ENCODE results near the gene DNAH14. TPM values are rescaled to one million over a fixed set of nuclear protein-coding genes. Genes with fewer than 3 reads are reported as not detected.
"Not testable (repeated sequence)": the region's sequence is repeated elsewhere in the genome, so short reads cannot be mapped to it uniquely, and the experiment has no call there.

Gene DNAH14
- total RNA-seq, 2 donors from 2014 or later, result 5.8 to 7.7 TPM

GRCh38 chr1:225318706-225319575, 389.5 kb downstream of the DNAH14 start:
- no peaks in the 10 kb centered on the region for H3K9me3 ChIP-seq
- no peaks in the 10 kb centered on the region for H3K27me3 ChIP-seq
- H3K36me3 ChIP-seq, result no peaks in the 10 kb centered on the region
- H3K27ac ChIP-seq, result no peak overlapping the region
- H3K4me1 ChIP-seq, result no peaks in the 10 kb centered on the region
- no peak overlapping the region for H3K4me3 ChIP-seq
- no peak for DNase-seq (ENCODE audit: low spot score)
- TF ChIP-seq, protein P1, sequence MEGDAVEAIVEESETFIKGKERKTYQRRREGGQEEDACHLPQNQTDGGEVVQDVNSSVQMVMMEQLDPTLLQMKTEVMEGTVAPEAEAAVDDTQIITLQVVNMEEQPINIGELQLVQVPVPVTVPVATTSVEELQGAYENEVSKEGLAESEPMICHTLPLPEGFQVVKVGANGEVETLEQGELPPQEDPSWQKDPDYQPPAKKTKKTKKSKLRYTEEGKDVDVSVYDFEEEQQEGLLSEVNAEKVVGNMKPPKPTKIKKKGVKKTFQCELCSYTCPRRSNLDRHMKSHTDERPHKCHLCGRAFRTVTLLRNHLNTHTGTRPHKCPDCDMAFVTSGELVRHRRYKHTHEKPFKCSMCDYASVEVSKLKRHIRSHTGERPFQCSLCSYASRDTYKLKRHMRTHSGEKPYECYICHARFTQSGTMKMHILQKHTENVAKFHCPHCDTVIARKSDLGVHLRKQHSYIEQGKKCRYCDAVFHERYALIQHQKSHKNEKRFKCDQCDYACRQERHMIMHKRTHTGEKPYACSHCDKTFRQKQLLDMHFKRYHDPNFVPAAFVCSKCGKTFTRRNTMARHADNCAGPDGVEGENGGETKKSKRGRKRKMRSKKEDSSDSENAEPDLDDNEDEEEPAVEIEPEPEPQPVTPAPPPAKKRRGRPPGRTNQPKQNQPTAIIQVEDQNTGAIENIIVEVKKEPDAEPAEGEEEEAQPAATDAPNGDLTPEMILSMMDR (IDR thresholded peaks at IDR 0.05), result peak; percentile 40 to 75

DNA sequence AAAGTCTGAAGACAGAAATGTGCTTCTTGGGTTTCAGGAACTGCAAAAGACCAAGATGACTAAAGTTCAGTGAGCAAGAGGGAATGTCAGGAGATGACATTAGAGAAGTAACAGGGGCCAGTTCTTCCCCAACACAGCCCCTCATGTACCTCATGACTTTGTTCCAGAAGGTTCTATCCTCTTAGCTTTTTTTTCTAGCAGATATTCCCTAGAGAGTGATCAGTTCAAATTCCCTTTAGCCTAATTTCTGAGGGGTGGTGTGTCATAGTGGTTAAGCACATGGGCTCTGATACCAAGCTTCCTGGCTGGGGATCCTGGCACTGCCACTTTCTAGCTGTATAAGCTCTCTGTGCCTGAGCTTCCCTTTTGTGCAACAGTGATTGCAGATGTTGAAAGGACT, 390.4 kb downstream of the DNAH14 start:
- TF ChIP-seq, protein P1 (IDR thresholded peaks at IDR 0.05), result no peak

DNA sequence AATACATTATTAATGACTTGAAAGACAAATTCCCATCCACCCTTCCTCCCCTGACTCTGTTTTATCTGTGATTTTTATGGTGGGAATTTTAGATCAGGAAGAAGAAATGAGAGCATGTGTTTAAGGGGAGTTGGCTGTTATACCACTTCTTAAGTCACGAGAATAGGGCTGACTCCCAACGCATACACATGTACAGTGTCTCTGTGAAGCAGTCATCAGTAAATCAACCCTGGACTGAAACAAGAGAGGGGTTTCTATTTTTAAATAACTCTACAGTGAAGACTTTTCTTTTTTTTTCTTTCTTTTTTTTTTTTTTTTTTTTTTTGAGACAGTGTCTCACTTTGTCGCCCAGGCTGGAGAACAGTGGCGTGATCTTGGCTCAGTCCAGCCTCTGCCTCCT, 392.3 kb downstream of the DNAH14 start:
- no peaks in the 10 kb centered on the region for H3K9me3 ChIP-seq
- H3K27ac ChIP-seq, result no peak overlapping the region
- no peaks in the 10 kb centered on the region for H3K4me1 ChIP-seq
- DNase-seq (ENCODE audit: low spot score), result no peak
- TF ChIP-seq, protein P1 (IDR thresholded peaks at IDR 0.05), result no peak
- H3K36me3 ChIP-seq, result no peaks in the 10 kb centered on the region
- no peak overlapping the region for H3K4me3 ChIP-seq
- H3K27me3 ChIP-seq, result no peaks in the 10 kb centered on the region

More for the DNA sequence above, 390.4 kb downstream of the DNAH14 start:
- DNase-seq (ENCODE audit: low spot score), result no peak
- H3K9me3 ChIP-seq, result no peaks in the 10 kb centered on the region
- no peaks in the 10 kb centered on the region for H3K27me3 ChIP-seq
- no peaks in the 10 kb centered on the region for H3K36me3 ChIP-seq
- H3K27ac ChIP-seq, result no peak overlapping the region
- no peak overlapping the region for H3K4me3 ChIP-seq
- no peaks in the 10 kb centered on the region for H3K4me1 ChIP-seq

DNA sequence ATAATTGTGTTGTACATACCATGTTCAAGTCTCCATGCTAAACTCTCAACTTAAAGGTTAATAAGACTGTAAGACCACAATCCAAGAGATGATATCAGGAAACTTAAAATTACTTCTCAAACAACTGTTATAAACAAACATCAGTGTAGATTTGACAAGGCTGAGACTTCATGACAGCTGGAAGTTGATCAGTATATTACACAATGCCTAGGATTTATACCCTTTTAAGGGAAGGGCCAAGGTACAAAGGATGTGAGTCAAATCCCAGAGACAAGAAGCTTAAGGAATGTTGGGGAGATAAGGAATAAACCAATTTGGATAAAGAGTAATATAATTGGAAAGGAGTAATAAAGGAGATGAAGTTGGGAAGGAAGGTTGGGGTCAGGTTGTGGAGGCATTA, 399.6 kb downstream of the DNAH14 start:
- Histone ChIP-seq H3K4me1 (no peaks in the 10 kb centered on the region), H3K27me3 (no peaks in the 10 kb centered on the region), H3K36me3 (no peaks in the 10 kb centered on the region), H3K27ac (no peak overlapping the region), H3K4me3 (no peak overlapping the region), H3K9me3 (no peaks in the 10 kb centered on the region)
- no peak for DNase-seq (ENCODE audit: low spot score)
- TF ChIP-seq, protein P1 (IDR thresholded peaks at IDR 0.05), result no peak

- H3K4me3 ChIP-seq; DNase-seq (ENCODE audit: low spot score); H3K27me3 ChIP-seq; H3K4me1 ChIP-seq; H3K36me3 ChIP-seq; H3K9me3 ChIP-seq; H3K27ac ChIP-seq: not testable (repeated sequence)
These were observed 400.5 kb downstream of the DNAH14 start for GRCh38 chr1:225329996-225330395.

- Histone ChIP-seq H3K4me1 (no peaks in the 10 kb centered on the region), H3K9me3 (no peaks in the 10 kb centered on the region), H3K27me3 (no peaks in the 10 kb centered on the region), H3K4me3 (no peak overlapping the region), H3K36me3 (no peaks in the 10 kb centered on the region), H3K27ac (no peak overlapping the region)
- no peak for DNase-seq (ENCODE audit: low spot score)
- TF ChIP-seq, protein P1 (IDR thresholded peaks at IDR 0.05), result no peak
These were observed 403.2 kb downstream of the DNAH14 start for GRCh38 chr1:225332686-225333085.

- DNase-seq (ENCODE audit: low spot score); H3K4me3 ChIP-seq: not testable (repeated sequence)
These were observed 405.8 kb downstream of the DNAH14 start for GRCh38 chr1:225335098-225335778.

More at GRCh38 chr1:225335098-225335778, 405.8 kb downstream of the DNAH14 start:
- H3K27ac ChIP-seq, H3K27me3 ChIP-seq, H3K36me3 ChIP-seq, H3K9me3 ChIP-seq, H3K4me1 ChIP-seq: not testable (repeated sequence)

All from right atrium auricular region (tissue), 2 donors.